ENCODE data around the gene DOCK11. TPM values are rescaled to one million over a fixed set of nuclear protein-coding genes. Genes with fewer than 3 reads are reported as not detected.

DOCK11 gene
- total RNA-seq, 4 donors from 2014 or later, result 131 to 240 (median 175) TPM

DNA sequence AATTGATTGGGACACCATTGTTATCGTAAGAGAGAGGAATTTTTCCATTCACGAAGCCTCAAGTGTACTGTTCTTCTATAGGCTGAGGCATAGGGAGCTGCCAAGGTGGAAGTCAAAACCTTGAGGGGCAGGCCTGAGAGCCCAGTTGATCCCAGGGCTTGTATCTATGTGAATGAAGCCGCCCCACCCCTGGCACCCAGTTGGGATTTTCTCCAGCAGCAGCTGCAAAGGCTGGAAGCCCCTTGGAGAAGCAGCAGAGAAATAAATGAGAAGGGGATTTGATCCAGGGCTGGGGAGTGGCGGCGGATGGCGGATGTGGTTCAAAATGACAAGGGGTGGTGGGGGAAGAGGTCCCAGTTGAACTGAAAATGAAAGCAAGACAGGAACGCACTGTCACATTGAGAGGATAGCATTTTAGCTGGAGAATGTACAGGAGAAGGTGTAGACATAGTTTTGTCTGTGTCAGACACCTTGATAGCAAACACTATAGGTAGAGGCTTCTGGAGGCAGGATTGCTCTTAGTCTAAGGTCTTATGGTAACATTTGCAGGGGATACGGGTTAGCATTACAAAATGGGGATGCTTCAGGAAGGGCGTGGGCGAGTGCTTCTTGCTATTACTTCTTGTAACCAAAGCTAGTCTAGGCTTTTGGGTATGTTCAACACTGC is 32.6 kb downstream of the DOCK11 start:
- TF ChIP-seq, protein P1, sequence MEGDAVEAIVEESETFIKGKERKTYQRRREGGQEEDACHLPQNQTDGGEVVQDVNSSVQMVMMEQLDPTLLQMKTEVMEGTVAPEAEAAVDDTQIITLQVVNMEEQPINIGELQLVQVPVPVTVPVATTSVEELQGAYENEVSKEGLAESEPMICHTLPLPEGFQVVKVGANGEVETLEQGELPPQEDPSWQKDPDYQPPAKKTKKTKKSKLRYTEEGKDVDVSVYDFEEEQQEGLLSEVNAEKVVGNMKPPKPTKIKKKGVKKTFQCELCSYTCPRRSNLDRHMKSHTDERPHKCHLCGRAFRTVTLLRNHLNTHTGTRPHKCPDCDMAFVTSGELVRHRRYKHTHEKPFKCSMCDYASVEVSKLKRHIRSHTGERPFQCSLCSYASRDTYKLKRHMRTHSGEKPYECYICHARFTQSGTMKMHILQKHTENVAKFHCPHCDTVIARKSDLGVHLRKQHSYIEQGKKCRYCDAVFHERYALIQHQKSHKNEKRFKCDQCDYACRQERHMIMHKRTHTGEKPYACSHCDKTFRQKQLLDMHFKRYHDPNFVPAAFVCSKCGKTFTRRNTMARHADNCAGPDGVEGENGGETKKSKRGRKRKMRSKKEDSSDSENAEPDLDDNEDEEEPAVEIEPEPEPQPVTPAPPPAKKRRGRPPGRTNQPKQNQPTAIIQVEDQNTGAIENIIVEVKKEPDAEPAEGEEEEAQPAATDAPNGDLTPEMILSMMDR (IDR thresholded peaks at IDR 0.05; ENCODE audit: low read depth), result no peak

DNA sequence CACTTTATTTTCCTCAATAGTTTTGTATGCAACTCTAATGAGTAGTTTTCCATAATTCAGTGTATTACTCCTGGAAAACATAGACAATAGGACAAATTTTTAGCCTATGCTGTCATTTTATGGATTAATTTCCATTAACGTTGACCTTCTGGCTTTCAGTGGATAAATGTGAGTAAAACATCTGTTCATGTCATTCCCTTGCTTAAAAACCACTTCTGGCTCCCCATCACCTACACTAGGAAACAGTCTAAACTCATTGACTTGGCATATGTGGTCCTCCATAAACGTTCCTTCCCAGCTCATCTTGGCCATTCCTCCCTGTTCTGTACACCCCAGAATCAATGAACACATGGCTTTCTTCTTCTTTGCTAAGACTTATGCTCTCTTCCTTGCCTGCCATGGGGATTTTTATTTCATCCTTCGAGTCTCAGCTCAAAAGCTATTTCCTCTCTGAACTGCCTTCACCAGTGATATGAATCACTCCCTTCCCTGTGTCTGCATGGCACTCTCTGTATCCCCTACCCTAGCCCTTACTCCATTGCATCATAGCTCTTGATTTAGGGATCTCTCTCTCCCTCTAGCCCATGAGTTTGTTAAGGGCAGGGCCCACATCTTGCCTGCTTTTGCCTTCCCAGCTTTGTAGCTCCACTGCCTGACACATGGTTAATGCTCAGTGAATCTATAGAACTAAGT is 34.8 kb downstream of the DOCK11 start:
- TF ChIP-seq, protein P1 (IDR thresholded peaks at IDR 0.05; ENCODE audit: low read depth), result no peak

DNA sequence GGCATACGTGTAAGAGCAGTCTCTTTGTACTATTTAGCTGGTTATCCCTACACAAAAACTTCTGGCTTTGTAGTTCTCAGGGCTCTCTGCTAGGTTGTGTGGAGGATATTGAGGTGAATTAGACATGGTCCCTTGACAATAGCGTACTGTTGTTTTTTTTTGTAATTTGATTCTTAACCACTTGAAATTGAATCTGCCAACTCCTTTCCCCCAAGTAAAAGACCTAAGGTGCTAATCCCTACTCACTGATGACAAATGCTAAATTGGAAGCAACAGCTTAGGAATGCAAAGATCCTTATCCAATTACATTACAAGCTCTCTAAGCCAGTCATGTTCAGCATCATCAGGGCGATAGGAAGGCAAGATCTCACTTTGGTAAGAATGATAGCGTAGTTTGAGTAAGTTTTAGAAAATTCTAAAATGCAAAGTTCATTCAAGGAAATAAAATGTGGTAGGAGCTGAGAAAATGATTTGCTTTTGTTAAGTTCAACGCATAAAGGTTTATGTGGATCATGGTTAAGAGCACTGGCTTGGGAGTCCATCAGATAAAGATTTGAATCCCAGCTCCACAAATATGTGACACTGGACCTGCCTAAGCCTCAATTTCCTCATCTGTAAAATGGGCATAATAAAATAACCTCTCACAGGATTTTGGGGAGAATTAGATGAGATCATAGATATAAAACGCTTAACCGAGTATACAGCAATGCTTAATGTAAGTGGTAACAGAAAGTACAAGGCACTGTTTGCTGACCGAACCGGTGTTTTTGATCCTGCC is 39.3 kb downstream of the DOCK11 start:
- TF ChIP-seq, protein P1 (IDR thresholded peaks at IDR 0.05; ENCODE audit: low read depth), result no peak

DNA sequence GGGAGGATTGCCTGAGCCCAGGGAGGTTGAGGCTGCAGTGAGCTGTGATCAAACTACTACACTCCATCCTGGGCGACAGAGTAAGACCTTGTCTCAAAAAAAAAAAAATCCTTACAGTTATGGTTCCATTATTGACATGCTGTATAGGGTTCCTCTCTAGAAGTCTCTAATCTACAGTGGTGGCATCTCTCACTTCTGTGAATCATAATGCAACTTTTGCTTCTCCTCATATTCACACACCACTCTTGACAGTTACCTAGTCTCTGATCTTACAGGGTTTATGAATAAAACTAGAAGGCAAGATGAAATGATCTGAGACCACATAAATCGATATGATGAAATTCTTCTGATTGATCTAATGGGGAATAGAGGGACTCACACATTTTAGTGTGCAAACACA is 40.6 kb downstream of the DOCK11 start:
- TF ChIP-seq, protein P1 (IDR thresholded peaks at IDR 0.05; ENCODE audit: low read depth), result no peak

DNA sequence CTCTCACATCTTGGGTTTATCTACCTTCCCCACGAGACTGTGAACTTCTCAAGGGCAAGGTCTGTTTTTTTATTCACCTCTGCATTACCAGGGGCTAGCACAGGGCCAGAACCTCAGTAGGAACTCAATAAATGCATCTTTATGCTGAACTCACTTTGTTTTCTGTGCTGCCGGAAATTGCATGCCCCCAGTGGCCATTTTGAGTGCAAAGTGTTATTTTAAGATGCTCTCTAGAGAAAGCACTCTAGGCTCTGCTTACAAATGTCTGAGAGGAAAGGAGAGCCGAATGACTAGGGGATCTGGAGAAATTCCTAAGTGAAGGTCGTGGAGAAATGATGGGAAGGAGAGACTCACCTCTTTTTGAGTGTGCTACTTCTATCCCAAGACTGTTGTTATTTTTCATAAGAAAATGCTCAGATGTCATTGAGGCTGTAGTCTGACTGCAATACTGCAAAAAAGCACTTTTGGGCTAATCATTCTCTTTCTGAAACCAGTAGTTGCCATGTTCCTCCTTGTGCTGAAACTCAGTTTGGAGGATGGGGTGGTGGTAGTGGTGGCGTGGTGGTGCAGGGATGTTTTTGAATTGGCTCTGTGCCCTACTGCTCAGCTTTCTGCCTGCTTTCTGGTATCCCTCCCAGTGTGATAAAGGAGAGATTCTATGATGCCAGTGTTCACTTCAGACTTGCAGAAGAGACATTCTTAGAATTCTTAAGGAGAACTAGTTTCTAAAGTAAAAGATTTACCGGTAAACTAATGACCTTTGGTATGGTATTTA is 41.3 kb downstream of the DOCK11 start:
- TF ChIP-seq, protein P1 (IDR thresholded peaks at IDR 0.05; ENCODE audit: low read depth), result no peak

DNA sequence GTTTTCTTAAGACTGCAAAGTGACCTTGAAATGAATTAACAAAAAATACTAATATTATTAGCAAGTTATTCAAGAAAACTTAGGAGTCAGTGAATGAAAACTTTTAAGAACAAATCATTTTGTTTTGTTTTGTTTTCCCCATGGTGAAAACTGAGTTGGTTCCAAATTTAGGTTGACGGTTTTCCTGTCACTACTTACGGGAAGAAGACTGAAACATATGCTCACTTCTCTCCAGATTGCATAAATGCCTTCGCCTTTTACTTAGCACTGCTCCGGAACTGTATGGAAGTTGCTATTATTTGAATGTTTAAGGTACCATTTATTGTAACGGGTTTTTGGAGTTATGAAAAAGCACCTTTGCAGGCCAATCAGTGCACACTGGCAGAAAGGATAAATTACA is 42.8 kb downstream of the DOCK11 start:
- TF ChIP-seq, protein P1 (IDR thresholded peaks at IDR 0.05; ENCODE audit: low read depth), result no peak

Measured in subcutaneous adipose tissue (tissue), 4 donors.